Astrocyte of the spinal cord (primary cell): ENCODE results near the gene CHRDL2.

Source experiments
- DNase-seq: peaks from one replicate; pipeline ENCODE4 v3.0.0; 2011; ENCODE audit warnings: low read depth, low spot score
- H3K4me3 ChIP-seq: 2 replicates; pipeline ENCODE4 v1.5.1; 2011; ENCODE audit warnings: low read depth, mild to moderate bottlenecking, low read length, moderate library complexity
- CTCF ChIP-seq: IDR thresholded peaks from 2 replicates; pipeline ENCODE4 v1.5.1; 2012; ENCODE audit warnings: low read depth, mild to moderate bottlenecking, low read length, inconsistent platforms
- in situ Hi-C: cut with HindIII; loops from 2 replicates; pipeline ENCODE4 v1.10.0; 2017; ENCODE audit warnings: low sequenced_read_pairs

Gene CHRDL2

DNA sequence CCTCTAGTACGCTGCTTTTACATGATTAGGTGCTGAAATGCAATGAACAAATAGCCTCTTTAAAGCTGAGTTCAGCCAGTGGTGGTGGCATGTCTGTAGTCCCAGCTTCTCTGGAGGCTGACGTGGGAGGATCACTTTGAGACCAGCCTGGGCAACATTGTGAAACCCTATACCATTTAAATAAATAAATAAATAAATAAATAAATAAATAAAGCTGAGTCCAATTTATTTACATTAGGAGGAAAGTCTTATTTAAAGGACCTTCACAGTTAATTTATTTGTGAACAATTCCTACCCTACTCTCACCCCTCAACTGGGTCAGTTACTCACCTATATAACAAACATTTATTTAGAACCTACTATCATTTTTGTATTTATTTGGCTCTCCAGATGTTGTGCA is 4.8 kb upstream of the CHRDL2 start:
- no peak for DNase-seq
- in situ Hi-C loops: no loop called here
- H3K4me3 ChIP-seq: no peak overlapping the region
- TF ChIP-seq CTCF: no peak

DNA sequence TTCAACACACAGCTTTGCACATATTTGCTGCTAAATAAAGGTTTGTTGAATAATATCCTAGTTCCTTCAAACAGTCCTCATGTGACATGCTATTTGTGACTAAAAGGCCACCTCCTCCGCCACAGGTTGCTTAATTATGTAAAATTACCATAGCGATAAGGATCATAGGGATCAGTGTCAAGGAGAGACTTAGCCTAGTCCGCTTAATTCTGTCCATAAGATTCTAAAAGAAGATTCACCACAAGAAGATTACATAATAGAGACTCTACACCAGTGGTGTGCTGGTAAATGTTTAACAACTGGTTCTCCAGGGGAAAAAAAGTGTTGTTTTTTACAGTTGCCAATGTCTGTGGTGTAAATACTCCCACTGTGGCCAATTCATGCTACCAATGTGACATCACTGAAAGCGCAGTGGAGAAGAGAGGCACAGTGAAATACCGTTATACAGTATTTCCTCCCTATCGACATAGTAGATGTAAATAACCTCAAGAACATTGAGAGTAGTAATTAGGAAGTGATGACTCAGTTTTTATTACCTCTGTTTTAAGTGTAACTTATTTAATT is 4.2 kb upstream of the CHRDL2 start:
- DNase-seq: no peak
- in situ Hi-C loops: no loop called here
- no peak overlapping the region for H3K4me3 ChIP-seq
- no peak for TF ChIP-seq CTCF

- TF ChIP-seq CTCF: no peak
- no peak for DNase-seq
- in situ Hi-C loops: no loop called here
- no peak overlapping the region for H3K4me3 ChIP-seq
These were observed 3.3 kb upstream of the CHRDL2 start for GRCh38 chr11:74734559-74734925.

DNA sequence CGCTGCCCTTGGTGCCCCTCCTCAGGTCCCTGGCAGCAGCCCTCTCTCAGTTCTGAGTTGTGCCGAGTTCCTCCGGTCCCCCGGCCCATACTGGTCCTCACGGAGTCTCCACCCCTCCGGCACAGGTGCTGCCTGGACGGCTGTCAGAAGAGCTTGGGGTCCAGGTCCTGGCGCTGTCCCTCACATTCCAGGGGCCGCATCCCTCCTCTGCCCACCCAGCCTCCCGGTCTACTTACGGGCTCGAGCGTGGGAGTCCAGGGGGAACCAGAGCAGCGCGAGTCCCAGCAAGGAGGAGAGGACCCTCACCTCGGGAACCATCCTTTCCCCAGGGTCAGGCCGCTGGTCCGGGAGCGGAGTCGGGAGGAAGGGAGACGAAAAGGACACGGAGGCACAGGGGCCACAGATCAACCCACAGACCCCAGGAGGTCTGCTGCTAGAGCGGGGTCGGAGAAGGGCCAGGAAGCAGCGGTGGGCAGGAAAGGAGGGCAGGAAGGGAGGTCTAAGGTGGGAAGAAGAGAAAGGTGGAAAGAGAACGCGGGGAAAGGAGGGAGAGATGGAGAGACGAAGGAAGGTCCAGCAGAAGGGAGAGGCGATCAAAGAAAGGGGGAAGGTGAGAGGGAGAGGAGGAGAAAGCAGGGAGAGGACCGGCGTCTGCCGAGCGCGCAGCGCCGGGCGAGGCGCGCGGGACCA is 510 bp downstream of the CHRDL2 start:
- TF ChIP-seq CTCF: no peak
- DNase-seq: no peak
- no peak overlapping the region for H3K4me3 ChIP-seq
- in situ Hi-C loops: no loop called here

DNA sequence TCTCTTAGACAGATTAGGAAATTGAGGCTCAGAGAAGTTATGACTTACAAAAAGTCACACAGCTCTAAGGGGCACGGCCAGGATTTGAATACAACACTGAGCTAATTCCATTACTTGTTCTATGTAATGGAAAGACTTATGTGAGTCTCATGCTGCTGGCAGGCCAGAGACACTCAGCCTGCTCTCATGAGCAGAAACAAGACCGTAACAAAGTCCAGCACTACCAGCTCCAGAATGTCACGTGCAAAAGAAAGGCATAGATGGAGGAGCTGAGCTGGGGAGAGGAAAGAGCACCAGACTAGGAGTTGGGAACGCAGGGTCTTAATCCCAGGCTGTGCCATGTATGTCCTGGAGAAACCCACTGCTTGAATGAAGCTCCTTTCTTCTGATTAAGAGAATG is 1.8 kb downstream of the CHRDL2 start:
- no peak for TF ChIP-seq CTCF
- H3K4me3 ChIP-seq: no peak overlapping the region
- no peak for DNase-seq
- in situ Hi-C loops: no loop called here

DNA sequence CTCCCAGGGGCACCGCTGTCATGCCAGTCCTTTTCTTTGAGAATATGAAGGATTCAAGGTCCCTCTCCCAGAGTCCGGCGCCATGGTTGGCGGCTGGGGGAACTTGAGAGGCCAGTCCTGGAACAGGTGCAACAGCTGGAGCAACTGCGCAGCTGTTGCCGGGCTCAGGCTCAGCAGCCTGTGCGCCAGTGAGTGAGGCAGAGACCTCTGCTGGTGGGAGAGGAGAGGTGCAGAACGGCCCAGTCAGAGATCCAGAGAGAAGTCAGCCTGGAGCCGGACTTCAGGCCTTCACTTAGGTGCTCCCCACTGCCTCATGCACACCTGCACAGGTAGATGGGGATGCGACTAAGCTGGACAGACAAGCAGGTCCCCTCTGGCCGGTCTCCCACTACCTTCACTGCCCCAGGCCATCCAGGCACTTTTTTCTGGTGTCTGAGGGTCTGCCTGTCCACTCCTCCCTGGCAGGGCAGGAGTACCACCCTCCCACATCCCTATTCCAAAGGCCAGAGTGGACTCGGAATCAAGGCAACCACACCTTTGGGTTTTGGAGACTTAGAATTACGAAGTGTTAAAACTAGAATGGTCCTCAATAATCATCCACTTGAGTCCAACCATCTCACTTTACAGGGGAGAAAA is 4.6 kb downstream of the CHRDL2 start:
- in situ Hi-C loops: no loop called here
- peak; percentile 99 for TF ChIP-seq CTCF
- DNase-seq: peak; percentile 70
- no peak overlapping the region for H3K4me3 ChIP-seq
